ENCODE data around the gene LRCH1.

The LRCH1 gene

DNA sequence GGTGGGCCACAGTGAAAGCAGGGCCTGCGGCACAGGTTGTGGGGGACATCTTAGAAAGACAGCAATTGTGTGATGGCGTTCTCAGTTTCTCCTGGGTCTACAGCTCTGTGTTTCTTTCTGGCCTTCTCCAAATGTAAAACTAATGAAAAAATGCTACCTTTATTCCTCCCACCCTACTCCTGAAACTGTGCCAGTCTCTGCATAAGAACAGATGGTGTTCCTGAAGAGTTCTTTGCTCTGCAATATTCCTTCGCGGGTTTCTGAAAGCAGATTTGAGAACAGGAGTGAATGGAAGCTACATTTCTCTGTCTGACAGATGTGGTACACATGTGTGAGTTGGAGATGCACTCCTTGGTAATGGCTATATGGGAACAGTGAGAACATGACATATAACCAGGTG lies 18.0 kb upstream of the LRCH1 start:
- DNase-seq (ENCODE audit: extremely low read depth in 1 of 2, low read depth in 1 of 2), result no peak

DNA sequence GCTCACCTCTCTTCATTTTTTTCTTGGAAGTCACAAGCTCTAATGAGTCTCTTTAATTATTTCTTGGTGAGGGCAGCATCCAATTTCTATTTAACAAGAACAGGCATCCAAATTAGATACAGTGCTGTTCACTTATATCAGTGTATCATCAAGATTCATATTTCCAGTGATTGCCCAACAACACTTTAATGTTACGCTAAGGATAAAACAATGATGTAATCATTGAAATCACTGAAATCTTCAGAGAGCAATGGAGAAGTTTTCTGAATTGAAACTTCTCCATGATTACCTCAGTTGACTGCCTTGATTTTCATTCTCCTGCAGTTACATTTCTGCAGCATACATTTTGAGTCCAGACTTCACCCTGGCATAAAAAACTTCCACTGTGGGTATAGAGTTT lies 17.1 kb upstream of the LRCH1 start:
- DNase-seq (ENCODE audit: extremely low read depth in 1 of 2, low read depth in 1 of 2), result no peak

DNA sequence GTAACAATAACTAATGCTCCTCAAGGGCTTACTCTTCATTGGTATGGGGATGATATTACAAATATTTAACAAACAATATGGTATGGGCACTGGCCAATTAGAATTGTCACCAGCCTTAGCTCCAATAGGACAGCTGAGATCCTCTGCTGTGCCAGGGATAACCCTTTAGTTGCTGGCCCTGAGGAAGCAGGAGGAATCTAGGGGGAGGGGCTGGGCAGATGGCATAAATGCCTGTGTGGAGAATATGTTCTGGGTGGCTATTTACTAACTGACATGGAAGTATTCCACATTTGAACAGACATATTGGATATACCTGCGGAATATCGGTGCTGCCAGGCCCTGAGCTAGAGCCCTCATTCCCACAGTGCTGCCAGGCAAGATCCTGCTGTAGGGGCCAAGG lies 16.6 kb upstream of the LRCH1 start:
- no peak for DNase-seq (ENCODE audit: extremely low read depth in 1 of 2, low read depth in 1 of 2)

DNA sequence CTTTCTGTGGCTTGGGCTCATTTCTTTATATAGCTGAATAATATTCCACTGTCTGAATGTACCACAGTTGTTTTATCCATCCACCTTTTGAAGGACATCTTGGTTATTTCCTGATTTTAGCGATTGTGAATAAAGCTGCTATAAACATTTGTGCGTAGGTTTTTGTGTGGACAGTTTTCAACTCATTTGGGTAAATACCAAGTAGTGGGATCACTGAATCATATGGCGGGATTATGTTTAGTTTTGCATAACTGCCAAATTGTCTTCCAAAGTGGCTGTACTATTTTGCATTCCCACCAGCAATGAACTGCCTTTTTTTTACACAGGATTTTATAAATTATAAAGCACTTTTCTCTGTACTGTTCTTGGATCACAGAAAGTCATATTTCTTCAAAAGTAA lies 13.7 kb upstream of the LRCH1 start:
- DNase-seq (ENCODE audit: extremely low read depth in 1 of 2, low read depth in 1 of 2), result no peak

DNA sequence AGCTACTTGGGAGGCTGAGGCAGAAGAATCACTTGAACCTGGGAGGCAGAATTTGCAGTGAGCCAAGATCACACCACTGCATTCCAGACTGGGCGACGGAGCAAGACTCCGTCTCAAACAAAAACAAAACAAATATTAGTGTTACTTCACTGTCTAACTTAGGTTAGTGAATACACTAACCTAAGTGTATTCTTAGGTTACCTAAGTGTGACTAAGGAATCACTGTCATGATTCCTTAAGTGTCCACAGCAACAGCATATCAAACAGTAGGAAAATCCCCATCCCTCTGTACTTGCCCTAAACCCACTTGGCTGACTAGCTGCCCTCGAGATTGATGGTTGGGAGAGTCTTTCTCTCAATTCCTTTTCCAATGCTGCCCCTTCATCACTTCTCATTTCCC lies 11.8 kb upstream of the LRCH1 start:
- DNase-seq (ENCODE audit: extremely low read depth in 1 of 2, low read depth in 1 of 2), result no peak

DNA sequence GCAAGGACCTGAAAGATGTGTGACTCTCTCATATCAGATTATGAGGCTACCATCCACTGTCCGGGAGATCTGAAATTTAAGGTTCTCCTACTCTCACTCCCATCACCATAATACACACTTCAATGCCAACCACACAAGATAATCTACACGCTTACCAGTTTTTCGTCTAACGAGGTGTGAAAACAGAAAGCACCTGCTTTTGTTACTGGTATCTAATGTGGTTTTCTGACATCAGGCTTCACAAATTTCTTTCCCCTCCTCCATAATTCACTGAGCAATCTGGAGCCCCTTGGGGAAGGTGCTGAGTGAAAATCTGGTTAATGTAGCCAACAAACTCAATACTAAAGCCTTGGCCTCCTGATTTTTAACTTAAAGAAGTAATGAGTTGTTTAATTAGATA lies 10.1 kb upstream of the LRCH1 start:
- no peak for DNase-seq (ENCODE audit: extremely low read depth in 1 of 2, low read depth in 1 of 2)

DNA sequence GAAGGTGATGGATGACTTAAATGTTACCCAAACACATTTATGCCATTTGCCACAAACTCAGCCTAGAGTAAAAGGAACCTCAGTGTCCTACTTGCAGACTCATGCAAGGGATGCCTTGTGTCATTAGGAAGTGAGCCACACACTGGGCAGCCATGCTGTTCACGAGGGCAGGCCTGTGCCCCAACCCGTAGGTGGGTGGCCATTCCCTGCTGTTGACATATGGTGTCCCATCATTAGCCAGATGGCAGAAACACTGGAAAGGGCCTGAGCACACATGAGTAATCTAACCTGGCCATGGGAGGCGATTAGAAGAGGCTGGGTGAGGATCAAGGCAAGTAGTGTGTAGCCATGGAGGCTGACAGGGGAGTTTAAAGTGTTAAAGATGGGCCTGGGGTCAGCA lies 9.7 kb upstream of the LRCH1 start:
- DNase-seq (ENCODE audit: extremely low read depth in 1 of 2, low read depth in 1 of 2), result no peak

DNA sequence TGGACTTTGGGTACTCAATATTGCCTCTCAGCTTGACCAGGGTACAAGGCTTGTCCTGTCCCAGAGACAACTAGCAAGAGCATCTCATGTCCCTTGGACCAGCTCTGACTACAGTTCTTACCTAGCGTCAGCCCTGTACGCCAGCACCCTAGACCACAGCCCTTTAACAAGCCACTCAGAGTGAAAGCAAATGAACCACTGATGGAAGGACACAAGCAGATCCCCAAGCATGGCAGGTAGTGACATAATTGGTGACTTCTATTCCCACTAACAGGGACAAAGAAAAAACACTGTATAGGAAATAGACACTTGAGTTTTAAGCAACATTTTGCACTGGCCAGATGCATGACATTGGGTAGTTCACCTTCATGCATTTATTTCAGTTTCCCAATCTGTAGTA lies 8.8 kb upstream of the LRCH1 start:
- DNase-seq (ENCODE audit: extremely low read depth in 1 of 2, low read depth in 1 of 2), result no peak

DNA sequence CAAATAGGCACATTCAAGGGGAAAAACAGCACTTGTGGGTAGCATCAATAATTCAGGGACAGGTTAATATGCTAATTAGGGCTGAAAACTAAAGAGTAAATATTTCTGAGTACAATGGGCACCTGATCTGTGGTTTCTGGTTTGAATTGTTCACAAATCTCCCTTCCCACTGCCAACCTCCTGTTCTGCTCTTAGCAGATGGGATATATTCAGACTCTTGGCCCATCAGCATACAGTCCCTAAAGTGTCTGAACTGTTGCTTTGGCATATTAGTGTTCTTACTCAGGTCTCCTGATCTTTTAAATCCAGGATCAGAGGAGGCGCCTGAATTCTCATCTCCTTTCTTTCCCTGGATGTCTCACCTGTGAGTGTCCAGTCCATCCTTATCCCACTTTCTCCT lies 8.2 kb upstream of the LRCH1 start:
- no peak for DNase-seq (ENCODE audit: extremely low read depth in 1 of 2, low read depth in 1 of 2)

DNA sequence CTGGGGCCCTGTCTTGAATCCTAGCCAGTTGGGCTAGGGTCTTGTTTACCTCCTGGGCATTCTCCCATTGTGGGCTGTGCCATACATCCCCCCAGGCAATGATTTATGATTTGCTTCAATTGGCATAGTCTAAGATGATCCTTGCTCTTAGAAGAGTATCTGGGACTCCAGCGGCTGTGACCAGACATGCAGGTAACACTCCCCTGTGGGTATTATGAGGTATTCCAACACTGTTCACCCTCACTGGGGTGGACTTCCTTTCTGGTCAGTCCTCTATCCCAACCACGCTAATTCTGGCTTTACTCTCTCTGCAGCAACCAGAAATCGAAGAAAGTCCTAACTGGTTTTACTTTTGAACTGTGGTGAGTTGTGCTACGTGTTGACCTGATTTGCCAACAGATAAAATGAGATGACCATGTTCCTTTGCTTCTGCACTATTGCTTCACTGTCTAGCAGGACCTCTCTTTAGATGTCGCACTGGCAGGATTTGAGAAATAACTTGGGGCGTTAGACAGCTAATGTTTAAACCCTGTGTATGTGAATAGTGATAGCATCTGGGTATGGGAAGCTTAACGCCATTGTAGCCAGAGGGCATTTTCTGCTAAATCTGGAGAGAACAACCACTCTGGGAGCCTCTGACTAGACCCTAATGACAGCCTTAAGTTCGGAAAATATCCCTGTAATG lies 6.7 kb upstream of the LRCH1 start:
- DNase-seq (ENCODE audit: extremely low read depth in 1 of 2, low read depth in 1 of 2), result no peak

DNA sequence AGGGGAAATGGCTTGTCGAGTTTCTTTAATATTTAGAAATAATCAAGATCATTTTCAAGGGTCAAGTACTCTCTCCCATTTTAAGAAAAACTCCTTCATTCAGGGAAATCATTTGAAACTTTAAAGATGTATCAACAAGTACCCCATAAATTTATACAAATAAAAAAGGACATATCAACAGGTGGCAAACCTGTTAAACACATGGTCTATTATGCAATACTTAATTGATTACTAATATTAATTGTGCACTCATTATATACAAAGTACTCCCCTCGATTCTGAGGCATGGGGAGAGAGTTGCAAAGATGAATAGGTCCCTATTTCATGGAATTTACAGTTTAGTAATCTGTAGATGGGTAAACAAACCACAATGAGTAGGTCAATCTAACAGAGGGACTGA lies 2.1 kb upstream of the LRCH1 start:
- no peak for DNase-seq (ENCODE audit: extremely low read depth in 1 of 2, low read depth in 1 of 2)

DNA sequence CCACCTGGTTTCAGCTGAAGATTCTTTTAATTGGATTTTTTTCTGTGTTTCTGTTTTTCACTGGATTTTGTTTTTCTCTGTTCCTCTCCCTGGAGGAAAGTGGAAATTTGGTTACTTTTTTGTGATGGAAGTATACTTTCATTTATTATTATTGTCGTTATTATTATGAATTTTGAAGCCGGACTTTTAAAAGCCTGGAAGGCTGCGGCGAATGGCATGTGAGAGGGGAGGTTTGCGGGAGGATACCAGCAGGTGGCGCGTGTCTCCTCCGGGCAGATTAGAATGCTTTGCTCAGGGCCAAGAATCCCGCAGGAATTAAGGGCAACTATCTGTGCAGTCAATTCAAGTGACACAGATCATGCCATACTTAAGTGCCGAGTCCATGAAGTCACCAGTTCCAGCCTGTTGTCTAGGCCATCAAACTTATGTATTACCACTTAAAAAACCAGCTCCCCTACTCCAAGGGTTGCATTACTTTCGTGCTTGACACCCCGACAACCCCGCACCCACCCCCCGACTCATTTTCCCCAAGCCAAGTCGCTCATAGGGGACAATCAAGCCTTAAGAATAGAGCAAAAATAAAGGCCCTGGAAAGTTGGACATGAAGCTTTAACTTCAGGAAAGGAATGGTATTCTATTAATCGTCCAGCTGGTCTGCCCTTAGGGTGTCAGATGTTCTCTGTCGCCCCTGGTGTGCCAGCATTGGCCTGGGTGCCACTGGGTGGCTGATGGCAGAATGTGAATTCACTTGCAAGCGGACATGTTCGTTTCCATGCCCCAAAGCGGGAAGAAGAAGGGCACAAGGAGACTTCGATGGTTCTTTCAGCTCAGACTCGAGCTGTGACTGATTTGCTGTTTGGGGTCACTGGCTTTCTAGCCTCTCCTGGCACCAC lies 1.3 kb upstream of the LRCH1 start:
- DNase-seq (ENCODE audit: extremely low read depth in 1 of 2, low read depth in 1 of 2), result peak; percentile 29 to 52

DNA sequence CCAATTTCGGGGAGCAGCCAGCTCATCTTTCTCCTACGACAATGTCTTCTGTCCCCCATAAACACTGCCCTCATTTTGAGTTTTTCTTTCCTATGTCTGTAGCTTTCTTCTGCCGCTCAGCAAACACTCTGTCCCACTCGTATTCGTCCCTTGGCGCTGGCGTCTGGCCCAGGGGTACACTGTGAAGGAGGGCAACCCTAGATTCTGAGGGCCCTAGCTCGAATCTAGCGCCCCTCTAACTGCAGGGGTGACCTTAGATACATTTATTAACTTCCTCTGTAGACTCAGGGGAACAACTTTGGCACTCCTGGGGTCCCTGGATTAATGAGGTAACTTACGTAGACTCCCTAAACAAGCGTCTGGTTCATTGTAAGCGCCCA lies 677 bp upstream of the LRCH1 start:
- no peak for DNase-seq (ENCODE audit: extremely low read depth in 1 of 2, low read depth in 1 of 2)

DNA sequence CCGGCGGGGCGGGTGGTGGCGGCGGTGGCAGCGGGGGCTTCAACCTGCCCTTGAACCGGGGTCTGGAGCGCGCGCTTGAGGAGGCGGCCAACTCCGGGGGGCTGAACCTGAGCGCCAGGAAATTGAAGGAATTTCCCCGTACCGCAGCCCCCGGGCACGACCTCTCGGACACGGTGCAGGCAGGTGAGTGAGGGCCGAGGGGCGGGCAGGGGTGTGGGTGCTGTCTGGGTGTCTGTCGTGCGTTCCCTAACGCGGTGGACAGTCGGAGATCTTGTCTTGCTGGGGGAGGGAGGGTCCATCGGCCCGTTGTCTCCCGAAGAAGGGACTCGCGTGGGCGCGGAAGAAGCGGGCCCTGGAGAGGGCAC lies 533 bp downstream of the LRCH1 start:
- peak in 1 of 2 donors; percentile 11 for DNase-seq (ENCODE audit: extremely low read depth in 1 of 2, low read depth in 1 of 2)

DNA sequence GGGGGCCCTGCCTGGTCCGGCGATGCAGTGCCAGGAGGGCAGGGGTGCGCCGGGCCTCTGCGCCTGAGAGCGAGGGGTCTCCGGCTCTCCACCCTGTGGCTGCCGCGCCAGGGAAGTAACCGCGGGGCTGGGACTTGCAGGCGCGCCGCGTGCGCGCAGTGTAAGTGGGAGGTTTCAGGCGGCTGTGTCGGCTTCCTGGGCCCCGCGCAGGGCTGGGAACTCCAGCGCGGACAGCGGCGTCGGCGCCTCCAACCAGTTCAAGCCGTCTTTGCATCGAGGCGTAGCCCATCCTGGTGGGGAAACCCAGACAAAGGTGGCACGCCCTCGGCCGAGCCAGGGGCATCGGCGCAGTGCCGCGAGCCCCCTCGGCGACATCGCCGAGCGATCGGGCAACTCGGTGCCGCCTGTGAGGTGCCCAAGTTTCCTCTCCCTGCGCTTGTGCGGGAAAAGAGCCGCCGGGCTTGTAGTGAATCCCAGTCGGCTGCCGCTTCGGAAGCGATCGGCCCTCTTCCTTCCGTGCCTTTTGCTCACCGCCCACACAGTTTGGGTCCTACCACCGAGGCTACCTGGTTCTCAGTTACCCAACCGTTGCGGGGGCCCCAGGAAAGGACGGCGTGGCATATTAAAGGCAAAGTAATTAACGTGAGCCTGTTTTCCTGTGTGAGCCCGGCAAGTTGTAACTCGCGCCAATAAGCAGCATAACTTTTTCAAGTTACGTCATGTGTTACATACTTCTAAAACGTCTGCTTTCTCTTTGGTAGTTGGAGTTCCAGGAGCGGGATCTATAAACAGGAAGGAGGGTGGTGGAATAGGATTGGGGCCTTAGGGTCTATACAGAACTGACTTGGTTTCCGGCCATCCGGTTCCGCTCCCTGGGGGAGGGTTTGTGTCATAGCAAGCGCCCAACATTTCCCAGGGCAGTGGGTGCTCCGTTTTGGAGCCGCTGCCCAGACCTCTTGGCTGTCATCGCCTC lies 1.2 kb downstream of the LRCH1 start:
- DNase-seq (ENCODE audit: extremely low read depth in 1 of 2, low read depth in 1 of 2), result peak; percentile 18 to 41

DNA sequence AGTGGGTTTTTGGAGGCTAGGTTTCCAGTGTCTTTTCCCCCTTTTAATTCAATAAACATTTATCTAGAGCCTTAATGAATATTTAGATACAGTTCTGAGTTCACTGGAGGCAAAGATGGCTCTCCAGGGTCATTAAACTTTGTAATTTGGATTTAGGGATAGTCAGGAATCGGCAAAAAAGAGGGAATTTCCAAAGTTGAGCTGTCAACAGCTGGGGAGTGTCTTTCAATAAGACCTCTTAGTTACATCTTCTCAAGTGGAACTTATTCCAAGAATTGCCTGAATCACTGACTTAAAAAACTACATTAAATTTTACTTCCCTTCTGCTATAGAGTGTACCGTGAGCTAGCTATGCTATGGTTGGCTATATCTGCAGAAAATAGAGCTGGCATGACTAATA lies 2.0 kb downstream of the LRCH1 start:
- DNase-seq (ENCODE audit: extremely low read depth in 1 of 2, low read depth in 1 of 2), result no peak

DNA sequence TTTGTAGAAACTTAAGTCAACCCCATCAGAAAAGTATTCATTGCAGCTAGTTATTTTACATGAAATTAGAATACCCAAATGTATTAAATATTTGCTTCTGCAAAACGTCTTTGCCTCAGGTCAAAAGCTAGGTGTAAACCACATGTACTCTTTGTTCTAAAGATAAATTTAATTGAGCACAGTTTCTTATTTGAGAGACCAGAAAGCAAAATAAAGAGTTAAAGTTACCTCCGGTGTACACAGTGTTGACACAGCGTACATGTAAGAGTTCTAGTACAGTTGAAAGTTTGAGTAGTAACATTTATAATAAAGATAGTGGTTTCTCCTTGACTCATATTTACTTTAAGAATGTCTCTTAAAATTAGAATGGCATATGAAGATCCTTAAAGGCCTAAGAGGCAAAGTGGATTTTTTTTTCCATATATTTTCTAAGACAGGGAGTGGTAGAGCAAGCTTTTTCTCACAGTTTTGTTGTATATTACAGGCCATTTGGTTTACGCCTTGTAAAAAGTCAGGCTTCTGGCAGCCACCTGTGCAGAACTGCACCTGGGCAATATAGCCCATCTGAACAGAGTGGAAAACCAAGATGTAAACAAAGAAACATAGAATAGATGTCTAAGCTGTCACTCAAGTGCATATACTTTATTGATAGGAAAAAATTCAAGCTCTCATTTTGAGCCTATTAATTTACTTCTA lies 2.9 kb downstream of the LRCH1 start:
- no peak for DNase-seq (ENCODE audit: extremely low read depth in 1 of 2, low read depth in 1 of 2)

DNA sequence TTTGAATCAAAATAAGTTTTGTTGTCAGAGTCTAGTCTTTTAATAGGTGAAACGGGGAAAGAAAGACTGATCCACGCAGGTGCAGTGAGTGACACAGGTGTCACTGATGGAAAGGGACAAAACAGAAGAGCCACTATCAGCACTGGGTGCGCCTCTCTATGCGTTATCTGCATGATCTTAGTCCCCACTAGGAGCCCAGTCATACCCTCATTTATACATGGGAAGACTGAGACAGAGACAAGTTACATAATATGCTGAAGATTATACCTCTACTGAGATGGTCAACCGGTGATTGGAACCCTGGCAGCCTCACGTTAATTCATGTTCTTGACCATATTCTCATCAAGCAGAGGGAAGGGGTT lies 3.4 kb downstream of the LRCH1 start:
- no peak for DNase-seq (ENCODE audit: extremely low read depth in 1 of 2, low read depth in 1 of 2)

DNA sequence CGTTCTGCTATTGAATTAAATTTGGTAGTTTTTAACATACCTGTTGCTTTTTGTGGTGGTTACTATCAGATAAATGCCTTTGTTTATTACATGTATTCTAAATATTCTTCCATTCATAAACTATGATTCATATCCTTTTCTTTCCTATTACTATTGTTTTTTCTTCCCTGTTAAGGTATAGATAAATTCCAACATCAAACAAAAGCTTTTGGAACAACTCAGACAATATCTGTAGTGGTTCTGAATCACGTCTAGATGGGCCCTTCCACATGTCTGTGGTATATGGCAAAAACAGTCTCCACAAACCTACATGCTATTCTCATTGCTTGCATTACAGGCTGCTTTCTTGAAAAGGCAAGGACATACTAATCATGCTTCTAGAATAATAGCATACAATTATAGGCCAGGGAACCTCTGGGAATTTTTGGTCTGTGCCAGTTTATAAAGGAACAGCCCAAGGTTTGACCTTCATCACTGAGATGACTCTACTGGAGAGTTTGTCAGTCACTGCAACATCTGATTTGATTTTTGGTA lies 6.4 kb downstream of the LRCH1 start:
- DNase-seq (ENCODE audit: extremely low read depth in 1 of 2, low read depth in 1 of 2), result no peak

DNA sequence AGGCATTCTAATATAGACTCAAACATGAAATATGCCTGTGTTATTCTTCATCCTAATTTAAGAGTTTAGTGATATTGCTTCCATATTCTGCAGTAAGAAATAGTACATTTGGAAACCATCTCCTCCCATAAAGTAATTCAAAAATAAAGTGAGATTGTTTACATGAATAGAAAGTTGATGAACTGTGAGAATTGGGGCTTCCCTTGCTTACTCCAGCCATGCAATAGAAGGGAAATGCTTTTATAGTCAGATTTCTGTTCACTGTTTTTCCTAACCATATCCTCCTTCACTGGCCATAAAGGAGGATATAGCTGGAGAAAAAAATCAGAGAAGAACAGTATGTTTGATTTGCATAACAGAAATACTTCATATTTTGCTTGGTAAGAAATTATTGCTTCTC lies 7.8 kb downstream of the LRCH1 start:
- DNase-seq (ENCODE audit: extremely low read depth in 1 of 2, low read depth in 1 of 2), result no peak

DNA sequence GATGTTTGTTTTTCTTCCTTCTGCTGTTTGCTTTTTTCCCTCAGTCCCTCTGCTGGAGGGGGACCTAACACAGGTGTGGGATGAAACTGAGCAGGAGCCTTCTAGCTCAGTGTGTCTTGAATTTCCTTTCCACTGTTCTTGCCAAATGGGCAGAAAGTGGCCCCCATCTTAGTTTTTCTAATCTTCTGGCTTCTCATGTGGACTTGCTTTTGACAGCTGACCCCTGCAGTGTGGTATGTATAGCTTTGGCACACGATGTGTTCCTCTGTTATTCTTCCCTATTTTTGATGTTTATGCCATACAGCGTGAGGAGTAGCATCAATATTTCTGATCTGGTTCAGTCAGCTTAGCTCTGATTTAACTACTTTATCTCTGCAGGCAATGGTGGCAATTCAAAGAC lies 8.3 kb downstream of the LRCH1 start:
- DNase-seq (ENCODE audit: extremely low read depth in 1 of 2, low read depth in 1 of 2), result no peak

Data from activated CD8-positive, alpha-beta memory T cell treated with anti-CD3 and anti-CD28 coated beads for 1 hour (primary cell).